GM12892 (cell line): Measurements from ENCODE around the gene PDE4B.

Experiments used
- POLR2AphosphoS5 ChIP-seq: IDR thresholded peaks from 2 replicates; pipeline ENCODE4 v1.6.1; 2011; ENCODE audit warnings: low read depth, low read length, control low read depth
- TAF1 ChIP-seq: IDR thresholded peaks from 2 replicates; pipeline ENCODE4 v1.6.1; 2011; ENCODE audit warnings: low read depth, mild to moderate bottlenecking, control low read depth, low read length, borderline replicate concordance

GRCh38 chr1:66176012-66176715, 383.5 kb downstream of the PDE4B start:
- TF ChIP-seq TAF1: no peak
- TF ChIP-seq POLR2AphosphoS5: no peak
